ENCODE results near the gene GPATCH11.

Gene GPATCH11

GRCh38 chr2:37105150-37105549 is 20.8 kb downstream of the GPATCH11 start:
- DNase-seq (ENCODE audit: low read depth, low spot score) = no peak

- no peak for DNase-seq (ENCODE audit: low read depth, low spot score)
These were observed 25.2 kb downstream of the GPATCH11 start for GRCh38 chr2:37109523-37109922.

- DNase-seq (ENCODE audit: low read depth, low spot score) = no peak
These were observed 26.2 kb downstream of the GPATCH11 start for GRCh38 chr2:37110306-37111212.

GRCh38 chr2:37111958-37112357 is 27.6 kb downstream of the GPATCH11 start:
- peak; percentile 29 for DNase-seq (ENCODE audit: low read depth, low spot score)

DNA sequence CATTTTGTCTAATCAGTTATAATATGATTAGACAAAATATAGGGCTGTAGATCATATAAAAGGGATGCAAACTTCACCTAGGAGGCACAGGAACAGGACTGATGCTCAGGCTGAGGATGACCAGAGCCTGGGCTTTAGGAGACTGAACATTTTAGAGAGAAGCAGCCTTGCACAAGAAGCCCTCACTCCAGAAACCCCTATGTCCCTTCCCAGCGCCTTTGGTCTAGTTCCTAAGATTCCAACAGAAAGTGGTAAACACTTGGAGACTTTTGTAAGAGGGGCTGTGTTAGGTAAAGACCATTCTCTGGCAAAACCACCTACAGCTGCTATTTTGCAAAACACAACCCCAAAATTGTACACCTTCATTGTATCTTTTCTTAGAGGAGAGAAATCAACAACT is 33.2 kb downstream of the GPATCH11 start:
- no peak for DNase-seq (ENCODE audit: low read depth, low spot score)

DNA sequence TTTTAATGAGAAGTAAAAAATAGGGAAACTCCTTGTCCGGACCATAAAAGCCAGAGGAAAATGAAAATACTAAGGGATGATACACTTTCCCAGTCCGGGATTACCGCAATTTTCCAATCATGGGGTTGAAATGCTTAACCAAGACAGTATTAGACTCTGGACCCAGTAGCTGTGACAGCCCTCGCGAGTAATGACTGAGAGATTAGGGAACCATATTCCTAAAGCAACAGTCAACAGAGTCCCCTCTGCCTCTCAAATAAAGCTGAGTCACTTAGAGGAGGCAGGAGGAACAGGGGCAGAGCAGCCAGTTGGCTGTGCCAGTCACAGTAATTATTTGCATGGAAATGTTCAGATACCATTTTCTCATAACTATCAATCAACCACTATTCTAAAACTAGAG is 34.8 kb downstream of the GPATCH11 start:
- no peak for DNase-seq (ENCODE audit: low read depth, low spot score)

GRCh38 chr2:37125416-37125815 is 41.1 kb downstream of the GPATCH11 start:
- no peak for DNase-seq (ENCODE audit: low read depth, low spot score)

DNA sequence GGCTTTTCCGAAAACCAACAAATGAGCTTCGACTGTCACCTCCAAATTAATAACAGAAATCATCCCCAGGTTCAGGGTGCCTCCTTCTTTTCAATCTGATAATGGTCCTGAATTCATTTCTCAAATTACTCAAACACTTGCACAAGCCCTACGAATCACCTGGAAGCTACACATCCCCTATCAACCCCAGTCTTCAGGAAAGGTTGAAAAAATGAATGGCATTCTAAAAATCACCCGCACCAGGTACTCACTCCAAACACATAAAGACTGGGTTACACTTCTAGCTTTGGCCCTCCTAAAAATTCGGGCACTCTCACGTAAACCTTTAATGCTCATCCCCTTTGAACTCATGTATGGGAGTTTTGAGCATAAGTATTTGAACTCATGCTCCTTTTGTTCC is 48.6 kb downstream of the GPATCH11 start:
- no peak for DNase-seq (ENCODE audit: low read depth, low spot score)

DNA sequence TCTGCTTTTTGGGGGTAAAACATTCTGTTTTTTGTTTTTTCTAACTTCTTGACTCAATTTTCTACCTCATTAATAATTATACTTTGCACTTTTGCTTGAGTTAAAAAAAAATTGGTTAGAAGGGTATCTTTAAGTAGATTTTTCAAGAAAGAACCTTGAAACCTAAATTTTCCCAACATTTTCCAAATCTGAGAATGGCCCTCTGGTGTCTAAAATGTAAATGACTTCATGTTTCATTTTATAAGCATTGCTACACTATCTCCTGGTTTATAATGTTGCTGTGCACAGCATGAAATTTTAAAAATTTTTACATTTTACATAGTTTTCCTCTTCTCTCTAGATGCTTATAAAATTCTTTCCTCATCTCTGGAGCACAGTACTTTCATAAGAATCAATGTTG is 58.2 kb downstream of the GPATCH11 start:
- DNase-seq (ENCODE audit: low read depth, low spot score) = no peak

DNA sequence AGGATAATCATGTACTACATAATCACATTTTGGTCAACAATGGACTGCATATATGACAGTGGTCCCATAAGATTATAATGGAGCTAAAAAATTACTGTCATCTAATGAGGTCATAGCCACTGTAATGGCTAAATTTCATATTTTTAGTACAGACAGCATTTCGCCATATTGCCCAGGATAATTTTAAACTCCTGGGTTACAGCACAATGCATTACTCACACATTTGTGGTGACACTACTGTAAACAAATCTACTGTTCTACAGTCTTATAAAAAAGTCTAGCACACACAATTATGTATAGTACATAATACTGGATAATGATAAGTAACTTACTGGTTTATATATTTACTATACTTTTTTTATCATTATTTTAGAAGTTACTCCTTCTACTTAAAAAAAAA is 59.7 kb downstream of the GPATCH11 start:
- DNase-seq (ENCODE audit: low read depth, low spot score) = no peak

- no peak for DNase-seq (ENCODE audit: low read depth, low spot score)
These were observed 61.7 kb downstream of the GPATCH11 start for GRCh38 chr2:37146062-37146461.

DNA sequence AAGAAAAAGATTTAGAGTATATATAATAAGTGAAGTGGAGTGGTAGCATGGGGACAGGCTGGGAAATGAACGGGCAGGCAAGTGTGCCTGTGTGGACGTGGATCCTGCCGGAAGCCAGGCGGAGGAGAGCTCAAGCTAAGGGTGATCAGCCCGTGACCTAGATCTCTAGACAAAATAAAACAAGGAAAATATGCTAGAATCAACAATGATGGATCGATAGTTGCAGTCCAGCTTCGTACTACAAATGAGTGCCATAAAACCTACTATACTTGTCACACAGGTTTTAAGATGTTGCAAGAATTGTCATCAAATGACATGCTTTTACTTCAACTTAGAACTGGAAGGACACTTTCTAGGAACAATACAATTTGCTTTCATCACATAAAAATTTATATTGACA is 64.0 kb downstream of the GPATCH11 start:
- DNase-seq (ENCODE audit: low read depth, low spot score) = no peak

All from ELF-1 (cell line).